Measurements from ENCODE around the gene CALU.

CALU gene

DNA sequence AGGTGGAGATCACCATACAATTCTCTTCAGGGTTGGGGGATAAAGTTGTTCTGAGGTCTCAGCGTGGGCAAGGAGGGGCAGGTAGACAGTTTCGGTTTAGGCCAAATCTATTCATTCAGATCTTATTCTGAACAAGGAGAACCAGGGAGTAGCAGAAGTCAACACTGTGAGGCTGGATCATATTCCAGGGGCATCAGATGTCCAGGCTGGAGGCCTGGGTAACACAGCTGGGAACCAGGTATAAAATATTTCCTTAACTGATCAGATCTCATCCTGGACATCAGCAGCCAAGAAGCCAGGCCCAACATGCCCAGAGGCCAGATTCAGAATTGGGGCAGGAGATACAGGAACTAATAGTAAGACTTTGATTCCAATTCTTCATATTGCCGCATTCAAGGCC lies 71.8 kb downstream of the CALU start:
- Mint-ChIP-seq H3K4me3 (no peak overlapping the region), H3K4me1 (peaks cover 3% of the 10 kb centered on the region), H3K36me3 (peaks cover 1% of the 10 kb centered on the region), H3K27me3 (no peaks in the 10 kb centered on the region), H3K9me3 (no peaks in the 10 kb centered on the region), H3K27ac (no peak overlapping the region)
- ATAC-seq (ENCODE audit: low read depth) = no peak
- no peak for DNase-seq (ENCODE audit: low spot score in 2 of 2)

DNA sequence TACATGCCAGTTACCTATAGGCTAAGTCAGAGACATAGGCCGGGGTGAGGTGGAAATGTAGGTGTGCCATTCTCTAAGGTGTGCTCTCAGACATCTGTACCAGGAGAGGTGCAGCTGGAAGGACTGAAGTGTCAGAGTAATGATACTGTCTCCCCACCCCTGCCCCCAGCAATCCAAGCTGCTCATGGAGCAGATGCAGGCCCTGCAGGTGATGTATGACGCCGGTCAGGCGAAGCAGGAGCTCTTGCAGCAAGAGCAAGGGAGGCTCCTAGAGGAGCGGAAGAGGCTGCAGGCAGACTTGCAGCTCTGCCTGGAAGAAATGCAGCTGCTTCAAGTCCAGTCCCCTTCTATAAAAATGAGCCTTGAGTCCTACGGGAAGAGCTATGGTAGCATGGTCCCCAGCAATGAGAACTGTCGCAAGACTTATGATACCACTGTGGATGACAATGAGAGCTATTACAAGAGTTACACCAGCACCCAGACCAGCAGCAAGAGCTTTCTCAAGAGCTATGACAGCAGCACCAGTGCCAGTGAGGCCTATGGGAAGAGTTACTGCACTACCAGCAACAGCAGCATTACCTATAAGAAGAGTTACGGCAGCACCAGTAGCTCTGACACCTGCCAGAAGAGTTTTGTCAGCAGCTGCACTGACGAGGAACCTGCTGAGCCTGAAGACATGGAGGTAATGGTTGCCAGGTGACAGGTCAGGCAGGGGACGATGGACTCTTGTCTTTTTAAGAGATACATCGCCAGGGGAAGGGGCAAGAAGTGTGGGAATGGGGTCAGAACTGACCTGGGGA lies 72.7 kb downstream of the CALU start:
- Mint-ChIP-seq H3K4me3 (no peak overlapping the region), H3K9me3 (no peaks in the 10 kb centered on the region), H3K27ac (no peak overlapping the region), H3K27me3 (no peaks in the 10 kb centered on the region), H3K4me1 (peaks cover 3% of the 10 kb centered on the region), H3K36me3 (no peaks in the 10 kb centered on the region)
- DNase-seq (ENCODE audit: low spot score in 2 of 2) (no peak), ATAC-seq (ENCODE audit: low read depth) (no peak)

DNA sequence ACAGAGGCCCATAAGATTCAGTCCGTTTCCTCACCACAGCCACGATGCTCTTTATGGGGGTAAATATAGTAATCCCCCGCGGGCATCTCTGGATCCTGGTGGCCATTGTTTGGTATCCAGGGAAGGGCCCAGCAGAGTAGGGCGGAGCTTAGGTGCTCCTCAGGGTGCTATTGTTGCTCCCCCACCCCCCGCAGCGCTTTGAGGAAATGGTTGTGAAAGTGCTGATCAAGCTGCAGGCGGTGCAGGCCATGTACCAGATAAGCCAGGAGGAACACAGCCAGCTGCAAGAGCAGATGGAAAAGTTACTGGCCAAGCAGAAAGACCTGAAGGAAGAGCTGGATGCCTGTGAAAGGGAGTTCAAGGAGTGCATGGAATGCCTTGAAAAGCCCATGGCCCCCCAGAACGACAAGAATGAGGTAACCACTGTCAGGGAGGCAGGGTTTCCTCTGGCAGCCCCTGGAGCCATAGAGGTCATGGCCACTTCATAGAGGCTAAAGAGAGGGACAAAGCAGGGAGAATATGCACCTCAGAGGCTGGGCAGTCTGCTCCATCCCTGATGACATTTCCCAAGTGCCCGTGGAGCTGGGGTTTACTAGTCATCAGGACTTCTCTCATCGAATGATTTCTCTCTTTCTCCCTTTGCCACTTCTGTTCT lies 73.5 kb downstream of the CALU start:
- no peak for ATAC-seq (ENCODE audit: low read depth)
- peaks cover 3% of the 10 kb centered on the region for H3K4me1 Mint-ChIP-seq
- H3K4me3 Mint-ChIP-seq = no peak overlapping the region
- H3K27me3 Mint-ChIP-seq = no peaks in the 10 kb centered on the region
- no peaks in the 10 kb centered on the region for H3K36me3 Mint-ChIP-seq
- H3K9me3 Mint-ChIP-seq = no peaks in the 10 kb centered on the region
- DNase-seq (ENCODE audit: low spot score in 2 of 2) = no peak
- H3K27ac Mint-ChIP-seq = no peak overlapping the region

DNA sequence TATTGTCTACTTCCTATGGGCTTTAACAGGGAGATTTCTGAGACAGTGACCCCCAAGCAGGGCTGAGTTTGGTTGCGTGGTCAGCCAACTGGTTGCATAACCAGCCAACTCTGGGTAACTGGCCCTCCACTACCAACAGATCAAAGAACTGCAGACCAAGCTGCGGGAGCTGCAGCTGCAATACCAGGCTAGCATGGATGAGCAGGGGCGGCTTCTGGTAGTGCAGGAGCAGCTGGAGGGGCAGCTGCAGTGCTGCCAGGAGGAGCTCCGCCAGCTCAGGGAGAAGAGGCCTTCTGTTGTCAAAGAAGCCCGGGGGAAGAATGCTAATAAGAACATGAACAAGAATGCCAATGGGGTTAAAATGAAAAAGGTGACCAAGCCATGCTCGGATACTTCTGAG lies 75.3 kb downstream of the CALU start:
- H3K9me3 Mint-ChIP-seq = no peaks in the 10 kb centered on the region
- peaks cover 3% of the 10 kb centered on the region for H3K27me3 Mint-ChIP-seq
- H3K27ac Mint-ChIP-seq = no peak overlapping the region
- H3K4me3 Mint-ChIP-seq = no peak overlapping the region
- no peak for ATAC-seq (ENCODE audit: low read depth)
- H3K36me3 Mint-ChIP-seq = no peaks in the 10 kb centered on the region
- no peak for DNase-seq (ENCODE audit: low spot score in 2 of 2)
- peaks cover 3% of the 10 kb centered on the region for H3K4me1 Mint-ChIP-seq

DNA sequence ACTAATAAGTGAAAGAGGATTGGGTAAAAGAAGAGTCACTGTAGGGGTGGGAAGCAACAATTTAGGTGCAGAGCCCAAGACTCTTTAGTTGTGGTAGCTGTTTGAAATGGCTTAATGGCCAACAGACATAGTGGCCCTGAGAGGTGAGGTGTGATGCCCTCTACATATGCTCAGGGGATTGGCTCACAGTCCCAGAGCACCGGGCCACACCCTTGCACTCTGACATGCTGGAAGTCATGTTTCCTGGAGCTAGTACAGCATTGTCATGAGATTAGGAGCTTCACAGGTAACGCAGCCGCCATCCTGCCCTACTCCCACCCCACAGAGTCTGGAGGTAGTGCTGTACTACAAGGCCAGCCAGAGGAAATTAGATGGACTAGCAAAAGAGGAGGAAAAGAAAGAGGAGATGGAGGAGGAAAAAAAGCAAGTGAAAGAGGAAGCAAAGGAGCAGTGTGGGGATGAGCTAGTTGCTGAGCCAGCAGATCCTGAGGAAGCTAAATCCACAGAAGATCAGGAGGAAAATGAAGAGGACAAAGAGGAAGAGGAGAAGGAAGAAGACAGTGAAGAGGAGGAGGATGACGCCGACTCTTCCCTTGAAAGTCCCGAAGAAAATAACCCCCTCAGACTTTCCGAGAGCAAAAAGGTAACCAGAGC lies 76.3 kb downstream of the CALU start:
- peaks cover 3% of the 10 kb centered on the region for H3K4me1 Mint-ChIP-seq
- DNase-seq (ENCODE audit: low spot score in 2 of 2) = no peak
- no peak for ATAC-seq (ENCODE audit: low read depth)
- H3K27me3 Mint-ChIP-seq = peaks cover 3% of the 10 kb centered on the region
- H3K36me3 Mint-ChIP-seq = no peaks in the 10 kb centered on the region
- H3K27ac Mint-ChIP-seq = no peak overlapping the region
- H3K9me3 Mint-ChIP-seq = no peaks in the 10 kb centered on the region
- H3K4me3 Mint-ChIP-seq = no peak overlapping the region

DNA sequence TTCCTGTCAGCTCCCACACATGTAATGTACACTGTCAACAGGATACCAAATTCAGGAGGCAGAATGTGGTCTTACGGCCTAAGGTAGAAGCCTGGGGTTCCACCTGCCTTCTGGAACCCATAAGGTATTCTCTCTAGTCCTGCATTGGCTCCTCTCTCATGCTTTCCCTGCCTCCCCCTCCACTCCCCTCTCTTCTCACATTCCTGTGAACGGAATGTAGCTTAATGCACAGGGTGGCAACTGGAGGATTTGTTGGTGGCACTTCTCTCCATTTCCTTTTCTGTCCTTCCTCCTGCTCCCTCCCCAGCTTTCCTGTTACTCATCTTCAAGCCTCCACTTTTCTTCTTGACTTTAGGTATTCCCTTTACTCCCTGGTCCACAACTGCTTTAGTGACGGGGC lies 79.5 kb downstream of the CALU start:
- H3K4me1 Mint-ChIP-seq = peaks cover 3% of the 10 kb centered on the region
- H3K9me3 Mint-ChIP-seq = no peaks in the 10 kb centered on the region
- ATAC-seq (ENCODE audit: low read depth) (no peak), DNase-seq (ENCODE audit: low spot score in 2 of 2) (no peak)
- no peak overlapping the region for H3K27ac Mint-ChIP-seq
- H3K4me3 Mint-ChIP-seq = no peak overlapping the region
- H3K27me3 Mint-ChIP-seq = peaks cover 6% of the 10 kb centered on the region
- H3K36me3 Mint-ChIP-seq = no peaks in the 10 kb centered on the region

Measured in memory B cell (primary cell).